Hepatocyte (in vitro differentiated cells): Measurements from ENCODE around the gene STARD7. TPM values are rescaled to one million over a fixed set of nuclear protein-coding genes. Genes with fewer than 3 reads are reported as not detected.
A peak's percentile ranks its signal among the peaks of the same experiment; 100 is the strongest.

Source experiments
- DNase-seq: peaks from one replicate; pipeline ENCODE4 v3.0.0-alpha.2; 2016; ENCODE audit warnings: low spot score
- H2AFZ ChIP-seq: fragments of 200-600 bp; sonication (generic); 2 replicates; pipeline ENCODE4 v1.6.0; 2016; ENCODE audit warnings: antibody characterized with exemption, mild to moderate bottlenecking
- H3K27ac ChIP-seq: fragments of 200-600 bp; sonication (generic); 2 replicates; pipeline ENCODE4 v1.5.1; 2016; ENCODE audit warnings: mild to moderate bottlenecking
- H3K27me3 ChIP-seq: fragments of 200-600 bp; sonication (generic); 2 replicates; pipeline ENCODE4 v1.6.1; 2016
- H3K36me3 ChIP-seq: fragments of 200-600 bp; sonication (generic); replicated peaks from 2 replicates; pipeline ENCODE4 v1.5.1; 2016; ENCODE audit warnings: low read depth; ENCODE audit not compliant: insufficient read depth
- H3K4me1 ChIP-seq: fragments of 200-600 bp; sonication (generic); 2 replicates; pipeline ENCODE4 v1.5.1; 2016; ENCODE audit warnings: mild to moderate bottlenecking, moderate library complexity; ENCODE audit not compliant: insufficient read depth
- H3K4me2 ChIP-seq: fragments of 200-600 bp; sonication (generic); 2 replicates; pipeline ENCODE4 v1.6.0; 2016
- H3K4me3 ChIP-seq: fragments of 200-600 bp; sonication (generic); 2 replicates; pipeline ENCODE4 v1.5.1; 2016; ENCODE audit warnings: mild to moderate bottlenecking
- H3K79me2 ChIP-seq: fragments of 200-600 bp; sonication (generic); 2 replicates; pipeline ENCODE4 v1.6.0; 2017; ENCODE audit warnings: mild to moderate bottlenecking
- H3K9me2 ChIP-seq: fragments of 200-600 bp; sonication (generic); replicated peaks from 2 replicates; pipeline ENCODE4 v1.6.0; 2017; ENCODE audit warnings: mild to moderate bottlenecking; ENCODE audit not compliant: insufficient read depth
- H3K9me3 ChIP-seq: fragments of 200-600 bp; sonication (generic); 2 replicates; pipeline ENCODE4 v1.5.1; 2016; ENCODE audit warnings: low read depth, mild to moderate bottlenecking
- H4K20me1 ChIP-seq: fragments of 200-600 bp; sonication (generic); 2 replicates; pipeline ENCODE4 v1.6.0; 2016; ENCODE audit warnings: mild to moderate bottlenecking; ENCODE audit not compliant: insufficient read depth, poor library complexity, severe bottlenecking
- EZH2 ChIP-seq: fragments of 200-600 bp; sonication (generic); IDR thresholded peaks from 2 replicates; pipeline ENCODE4 v1.6.1; 2016; ENCODE audit warnings: antibody characterized with exemption, mild to moderate bottlenecking, borderline replicate concordance
- EZH2phosphoT487 ChIP-seq: fragments of 200-600 bp; sonication (generic); IDR thresholded peaks from one replicate; pipeline ENCODE4 v1.6.1; 2018; ENCODE audit warnings: antibody characterized with exemption, mild to moderate bottlenecking, low read depth, moderate library complexity; ENCODE audit not compliant: unreplicated experiment, severe bottlenecking
- WGBS: methylation state at CpG from one replicate; pipeline ENCODE4 v1.1.6; 2016; ENCODE audit warnings: low lambda C conversion rate; ENCODE audit errors: missing lambda C conversion rate; 5-methylcytosine and 5-hydroxymethylcytosine counted together
- polyA plus RNA-seq: library from polyadenylated mRNA; unstranded; fragments of >200 nt; fragmentation: Nextera tagmentation; extraction: Ambion mirVana; gene quantifications from 2 replicates; pipeline ENCODE4 v1.2.1, GENCODE V29; 2016
- total RNA-seq: library from RNA; depleted of rRNA; stranded (reverse); fragments of >200 nt; gene quantifications from 2 replicates; pipeline ENCODE4 v1.2.3, GENCODE V29; 2014
- TF ChIP-seq, protein P1 (sequence below): fragments of 200-600 bp; sonication (generic); IDR thresholded peaks from 2 replicates; pipeline ENCODE4 v1.5.1; 2016; ENCODE audit warnings: antibody characterized with exemption, mild to moderate bottlenecking; ENCODE audit not compliant: poor library complexity

STARD7 gene
- total and polyA plus RNA-seq, 2 experiments from 2014 or later = 101 to 138 TPM

GRCh38 chr2:96147593-96148201 lies 60.9 kb downstream of the STARD7 start:
- no peak overlapping the region for H3K4me2 ChIP-seq
- H3K9me3 ChIP-seq = no peaks in the 10 kb centered on the region
- H4K20me1 ChIP-seq = no peaks in the 10 kb centered on the region
- H3K27ac ChIP-seq = peak overlapping the region; percentile 49
- no peaks in the 10 kb centered on the region for H3K27me3 ChIP-seq
- no peaks in the 10 kb centered on the region for H3K79me2 ChIP-seq
- 84% methylated on average over 9 of the region's 9 CpGs for WGBS
- H2AFZ ChIP-seq = no peak overlapping the region
- no peaks in the 10 kb centered on the region for H3K9me2 ChIP-seq
- peaks cover 19% of the 10 kb centered on the region for H3K4me1 ChIP-seq
- TF ChIP-seq, protein P1, sequence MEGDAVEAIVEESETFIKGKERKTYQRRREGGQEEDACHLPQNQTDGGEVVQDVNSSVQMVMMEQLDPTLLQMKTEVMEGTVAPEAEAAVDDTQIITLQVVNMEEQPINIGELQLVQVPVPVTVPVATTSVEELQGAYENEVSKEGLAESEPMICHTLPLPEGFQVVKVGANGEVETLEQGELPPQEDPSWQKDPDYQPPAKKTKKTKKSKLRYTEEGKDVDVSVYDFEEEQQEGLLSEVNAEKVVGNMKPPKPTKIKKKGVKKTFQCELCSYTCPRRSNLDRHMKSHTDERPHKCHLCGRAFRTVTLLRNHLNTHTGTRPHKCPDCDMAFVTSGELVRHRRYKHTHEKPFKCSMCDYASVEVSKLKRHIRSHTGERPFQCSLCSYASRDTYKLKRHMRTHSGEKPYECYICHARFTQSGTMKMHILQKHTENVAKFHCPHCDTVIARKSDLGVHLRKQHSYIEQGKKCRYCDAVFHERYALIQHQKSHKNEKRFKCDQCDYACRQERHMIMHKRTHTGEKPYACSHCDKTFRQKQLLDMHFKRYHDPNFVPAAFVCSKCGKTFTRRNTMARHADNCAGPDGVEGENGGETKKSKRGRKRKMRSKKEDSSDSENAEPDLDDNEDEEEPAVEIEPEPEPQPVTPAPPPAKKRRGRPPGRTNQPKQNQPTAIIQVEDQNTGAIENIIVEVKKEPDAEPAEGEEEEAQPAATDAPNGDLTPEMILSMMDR = no peak
- TF ChIP-seq EZH2phosphoT487 = no peak
- no peak for TF ChIP-seq EZH2
- H3K4me3 ChIP-seq = no peak overlapping the region
- DNase-seq = no peak
- no peaks in the 10 kb centered on the region for H3K36me3 ChIP-seq

GRCh38 chr2:96146881-96147592 lies 61.6 kb downstream of the STARD7 start:
- Histone ChIP-seq H2AFZ (no peak overlapping the region), H3K36me3 (no peaks in the 10 kb centered on the region), H3K4me3 (no peak overlapping the region), H3K4me1 (peaks cover 19% of the 10 kb centered on the region), H3K27me3 (no peaks in the 10 kb centered on the region), H3K4me2 (no peak overlapping the region), H3K9me3 (no peaks in the 10 kb centered on the region), H3K9me2 (no peaks in the 10 kb centered on the region), H3K79me2 (no peaks in the 10 kb centered on the region), H4K20me1 (no peaks in the 10 kb centered on the region), H3K27ac (peak overlapping the region; percentile 49)
- TF ChIP-seq EZH2phosphoT487 (no peak), EZH2 (no peak)
- TF ChIP-seq, protein P1 = no peak
- no peak for DNase-seq
- 61% methylated on average over 9 of the region's 9 CpGs for WGBS

GRCh38 chr2:96146153-96146880 lies 62.3 kb downstream of the STARD7 start:
- Histone ChIP-seq H3K27ac (peak overlapping the region; percentile 34), H3K4me3 (no peak overlapping the region), H3K36me3 (no peaks in the 10 kb centered on the region), H2AFZ (no peak overlapping the region), H3K4me1 (peaks cover 19% of the 10 kb centered on the region), H3K9me3 (no peaks in the 10 kb centered on the region), H3K9me2 (no peaks in the 10 kb centered on the region), H3K79me2 (no peaks in the 10 kb centered on the region), H3K27me3 (no peaks in the 10 kb centered on the region), H3K4me2 (peak overlapping the region; percentile 96), H4K20me1 (no peaks in the 10 kb centered on the region)
- TF ChIP-seq EZH2 (no peak), EZH2phosphoT487 (no peak)
- TF ChIP-seq, protein P1 = no peak
- WGBS = 62% methylated on average over 20 of the region's 20 CpGs
- DNase-seq = no peak
